ENCODE data around the gene ADM.

- no peak for TF ChIP-seq CTCF (IDR thresholded peaks at IDR 0.05)
- no peak for TF ChIP-seq SIN3A (IDR thresholded peaks at IDR 0.05; ENCODE audit: borderline replicate concordance, insufficient read depth, low read depth, low read length)
- no peak for TF ChIP-seq REST (IDR thresholded peaks at IDR 0.05; ENCODE audit: insufficient read depth in 1 of 2, low read depth in 2 of 2, low read length in 1 of 2)
Observed at GRCh38 chr11:10351765-10352641, 47.1 kb downstream of the ADM start.

Data from Panc1 (cell line).